Placental epithelial cell (primary cell): ENCODE results near the gene ZNF683. TPM values are rescaled to one million over a fixed set of nuclear protein-coding genes. Genes with fewer than 3 reads are reported as not detected.

Experiments used
- total RNA-seq: library from RNA; depleted of rRNA; stranded (reverse); fragments of >200 nt; gene quantifications from 2 replicates; pipeline ENCODE4 v1.2.3, GENCODE V29; 2012

The ZNF683 gene
- total RNA-seq = not detected in 2 replicates

GRCh38 chr1:26372611-26373010, at the start of gene ZNF683:
Gene ZNF683, minus strand, starts transcription at chr1:26372750. Its CDS starts 4,179 bp downstream, at chr1:26368571.

DNA sequence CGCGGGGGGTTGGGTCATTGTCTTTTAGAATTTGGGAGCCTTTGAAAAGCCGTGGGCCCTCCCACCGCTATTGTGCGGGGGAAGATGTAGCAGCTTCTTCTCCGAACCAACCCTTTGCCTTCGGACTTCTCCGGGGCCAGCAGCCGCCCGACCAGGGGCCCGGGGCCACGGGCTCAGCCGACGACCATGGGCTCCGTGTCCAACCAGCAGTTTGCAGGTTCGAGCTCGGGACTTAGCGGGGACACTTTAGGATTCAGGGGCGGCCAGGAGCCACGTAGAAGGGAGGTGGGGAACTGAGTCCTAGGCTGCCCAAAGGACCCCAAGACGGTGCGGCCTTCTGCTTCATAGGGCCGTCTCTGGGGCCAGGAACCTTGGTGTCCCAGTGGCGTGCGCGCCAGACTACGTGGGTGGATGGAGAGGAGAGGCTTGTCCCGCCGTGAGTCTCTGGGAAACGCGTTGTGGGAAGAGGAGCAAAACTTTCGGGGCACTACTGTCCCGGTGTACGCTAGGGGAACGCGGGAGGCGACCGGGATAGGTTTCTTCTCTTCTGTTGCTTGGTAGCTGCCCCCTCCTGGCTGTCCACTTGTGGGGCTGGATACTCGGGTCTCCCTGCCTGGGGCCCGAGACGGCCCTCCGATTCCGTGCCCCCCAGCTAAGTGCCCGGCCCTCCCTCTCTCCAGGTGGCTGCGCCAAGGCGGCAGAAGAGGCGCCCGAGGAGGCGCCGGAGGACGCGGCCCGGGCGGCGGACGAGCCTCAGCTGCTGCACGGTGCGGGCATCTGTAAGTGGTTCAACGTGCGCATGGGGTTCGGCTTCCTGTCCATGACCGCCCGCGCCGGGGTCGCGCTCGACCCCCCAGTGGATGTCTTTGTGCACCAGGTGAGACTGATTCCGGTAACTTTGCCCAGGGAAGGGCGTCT, 38.4 kb upstream of the ZNF683 start, which contains the start of gene LIN28A:
Gene LIN28A, plus strand, starts transcription at position 112 of the 918 bp plus-strand sequence. Its CDS starts 75 bp downstream, at position 187.

DNA sequence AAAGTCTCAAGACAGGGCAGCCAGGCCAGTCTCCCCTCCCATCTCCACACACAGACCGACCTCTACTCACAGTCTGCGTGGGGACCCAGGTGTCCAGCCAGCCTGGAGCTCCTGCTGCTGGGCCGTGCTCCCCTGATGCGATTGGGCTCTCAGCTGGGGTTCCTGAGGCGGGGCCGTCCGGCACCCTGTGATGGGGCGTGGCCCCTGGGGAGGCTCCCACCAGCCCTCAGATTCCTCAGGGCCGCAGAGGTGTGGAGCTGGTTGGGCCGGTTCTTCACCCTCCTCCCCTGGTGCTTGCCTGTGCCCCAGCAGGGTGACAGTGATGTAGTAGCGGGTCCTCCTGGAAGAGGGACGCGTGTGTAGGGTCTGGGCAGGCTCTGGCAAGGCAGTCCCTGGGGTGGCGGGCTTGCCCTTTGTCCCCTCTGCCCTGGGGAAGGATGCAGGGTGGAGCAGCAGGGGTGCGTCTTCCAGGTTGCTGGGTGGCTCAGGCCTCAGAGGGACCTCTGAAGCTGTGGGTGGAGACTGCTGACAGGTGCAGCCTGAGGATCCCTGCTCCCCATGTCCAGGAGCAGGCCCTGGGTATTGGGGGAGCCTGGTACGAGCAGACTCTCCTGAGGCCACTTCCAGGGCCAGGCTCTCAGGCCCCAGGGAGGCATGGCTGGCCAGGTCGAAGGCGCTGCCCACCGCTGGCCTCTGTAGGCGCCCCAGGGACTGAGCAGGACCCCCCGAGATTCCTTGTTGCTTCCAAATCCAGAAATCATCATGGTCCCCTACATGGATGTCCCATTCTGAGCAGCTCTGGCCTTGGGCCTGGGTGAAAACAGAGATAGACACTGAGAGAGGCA, 18.4 kb downstream of the ZNF683 start, which contains the start of gene CRYBG2:
Gene CRYBG2, minus strand, starts transcription at position 155 of the 845 bp plus-strand sequence. CDS start 7,473 bp downstream, outside the sequence.

GRCh38 chr1:26317612-26318337, 54.8 kb downstream of the ZNF683 start, which contains the start of gene CD52:
Gene CD52, plus strand, starts transcription at chr1:26317958. Its CDS starts 60 bp downstream, at chr1:26318018.

Other genes starting within 250 kb of the ZNF683 start
- gene FAM110D, start 213.7 kb downstream of the ZNF683 start, total RNA-seq = not detected in 2 replicates
- gene C1orf232, start 203.8 kb downstream of the ZNF683 start, total RNA-seq = not detected in 2 replicates
- gene ZNF593, start 202.8 kb downstream of the ZNF683 start, total RNA-seq = 26.9 and 40.8 TPM in 2 replicates
- gene ZNF593OS, start 200.9 kb downstream of the ZNF683 start, total RNA-seq = under 0.01 TPM in 1 of 2 replicates, not detected in the other
- 39.3 and 46.1 TPM in 2 replicates for gene CNKSR1, start 195.3 kb downstream of the ZNF683 start, total RNA-seq
- under 0.01 TPM in 1 of 2 replicates, not detected in the other for gene CATSPER4, start 182.1 kb downstream of the ZNF683 start, total RNA-seq
- 9.1 and 15.3 TPM in 2 replicates for gene CEP85, start 138.6 kb downstream of the ZNF683 start, total RNA-seq
- gene SH3BGRL3, start 92.7 kb downstream of the ZNF683 start, total RNA-seq = 19.6 and 37.8 TPM in 2 replicates
- 7.5 and 9.8 TPM in 2 replicates for gene UBXN11, start 66.1 kb downstream of the ZNF683 start, total RNA-seq
- not detected in 2 replicates for gene CD52, start 54.8 kb downstream of the ZNF683 start, total RNA-seq
- 14.5 and 27.8 TPM in 2 replicates for gene CRYBG2, start 18.6 kb downstream of the ZNF683 start, total RNA-seq
- not detected in 2 replicates for gene LIN28A, start 38.1 kb upstream of the ZNF683 start, total RNA-seq
- gene DHDDS, start 59.6 kb upstream of the ZNF683 start, total RNA-seq = 58.1 and 76.8 TPM in 2 replicates
- gene HMGN2, start 99.7 kb upstream of the ZNF683 start, total RNA-seq = 222 and 231 TPM in 2 replicates
- gene RPS6KA1, start 157.0 kb upstream of the ZNF683 start, total RNA-seq = 27.9 and 48.9 TPM in 2 replicates